Osteoblast (primary cell): ENCODE data around the gene CDADC1. TPM values are rescaled to one million over a fixed set of nuclear protein-coding genes. Genes with fewer than 3 reads are reported as not detected.
A peak's percentile ranks its signal among the peaks of the same experiment; 100 is the strongest.

Source experiments
- DNase-seq: peaks from one replicate; pipeline ENCODE4 v3.0.0; 2011; ENCODE audit warnings: low spot score, mixed read lengths; ENCODE audit not compliant: insufficient read length; ENCODE audit errors: missing footprints
- H2AFZ ChIP-seq: 2 replicates; pipeline ENCODE4 v1.6.0; 2011; ENCODE audit warnings: mild to moderate bottlenecking, low read length
- H3K27ac ChIP-seq: 2 replicates; pipeline ENCODE4 v1.5.1; 2011; ENCODE audit warnings: mild to moderate bottlenecking, low read depth, low read length, moderate library complexity
- H3K27me3 ChIP-seq: 2 replicates; pipeline ENCODE4 v1.6.0; 2012; ENCODE audit warnings: mild to moderate bottlenecking, control low read depth, inconsistent platforms, low read length, moderate library complexity; ENCODE audit not compliant: insufficient read depth
- H3K36me3 ChIP-seq: 2 replicates; pipeline ENCODE4 v1.5.1; 2011; ENCODE audit warnings: mild to moderate bottlenecking, low read length, control low read depth, moderate library complexity; ENCODE audit not compliant: insufficient read depth
- H3K4me1 ChIP-seq: 2 replicates; pipeline ENCODE4 v1.5.1; 2011; ENCODE audit warnings: mild to moderate bottlenecking, low read length, control low read depth, moderate library complexity; ENCODE audit not compliant: insufficient read depth
- H3K4me2 ChIP-seq: 2 replicates; pipeline ENCODE4 v1.6.0; 2011; ENCODE audit warnings: mild to moderate bottlenecking, low read length; ENCODE audit not compliant: insufficient read depth
- H3K4me3 ChIP-seq: fragments of 200-600 bp; sonication (generic); 3 replicates; pipeline ENCODE4 v1.5.1; 2012; ENCODE audit warnings: mild to moderate bottlenecking, low read length, inconsistent platforms; ENCODE audit not compliant: insufficient read depth
- H3K79me2 ChIP-seq: 2 replicates; pipeline ENCODE4 v1.6.0; 2012; ENCODE audit warnings: mild to moderate bottlenecking, low read length, control low read depth, inconsistent platforms; ENCODE audit not compliant: insufficient read depth
- H3K9me3 ChIP-seq: 2 replicates; pipeline ENCODE4 v1.5.1; 2011; ENCODE audit warnings: low read depth, low read length, control low read depth
- H4K20me1 ChIP-seq: 2 replicates; pipeline ENCODE4 v1.6.0; 2012; ENCODE audit warnings: mild to moderate bottlenecking, low read length, control low read depth; ENCODE audit not compliant: insufficient read depth
- total RNA-seq: library from RNA; depleted of rRNA; stranded (reverse); fragments of >200 nt; gene quantifications from 2 replicates; pipeline ENCODE4 v1.2.3, GENCODE V29; 2012
- TF ChIP-seq, protein P1 (sequence below): IDR thresholded peaks from 2 replicates; pipeline ENCODE4 v1.5.1; 2011; ENCODE audit warnings: mild to moderate bottlenecking, low read depth, low read length, moderate library complexity; ENCODE audit errors: extremely low read depth

CDADC1 gene
- total RNA-seq, 1 donor: 3.6 TPM

DNA sequence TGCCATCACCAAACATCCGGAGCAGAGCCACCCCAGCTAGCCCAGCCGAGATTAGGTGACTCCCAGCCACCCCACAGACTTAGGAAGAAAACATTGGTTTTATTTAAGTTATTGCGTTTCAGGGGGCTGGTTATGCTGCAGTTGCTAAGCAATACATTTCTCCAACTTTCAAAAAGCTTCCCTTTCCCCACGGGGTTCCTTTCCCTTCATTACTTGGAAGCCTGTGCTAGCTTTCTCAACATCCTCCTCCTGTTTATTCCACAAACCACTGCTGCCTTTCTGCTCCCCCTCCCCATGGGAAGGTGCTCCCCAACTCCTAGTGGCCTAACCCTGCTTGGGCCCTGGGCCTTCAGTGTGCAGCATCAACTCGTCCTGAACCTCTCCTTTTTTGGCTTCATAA, 52.6 kb downstream of the CDADC1 start:
- Histone ChIP-seq H3K9me3 (no peaks in the 10 kb centered on the region), H3K36me3 (no peaks in the 10 kb centered on the region), H2AFZ (peak overlapping the region; percentile 90), H3K4me1 (no peaks in the 10 kb centered on the region), H3K4me3 (no peak overlapping the region), H3K79me2 (no peaks in the 10 kb centered on the region), H3K4me2 (no peak overlapping the region), H4K20me1 (no peaks in the 10 kb centered on the region), H3K27me3 (no peaks in the 10 kb centered on the region), H3K27ac (no peak overlapping the region)
- TF ChIP-seq, protein P1, sequence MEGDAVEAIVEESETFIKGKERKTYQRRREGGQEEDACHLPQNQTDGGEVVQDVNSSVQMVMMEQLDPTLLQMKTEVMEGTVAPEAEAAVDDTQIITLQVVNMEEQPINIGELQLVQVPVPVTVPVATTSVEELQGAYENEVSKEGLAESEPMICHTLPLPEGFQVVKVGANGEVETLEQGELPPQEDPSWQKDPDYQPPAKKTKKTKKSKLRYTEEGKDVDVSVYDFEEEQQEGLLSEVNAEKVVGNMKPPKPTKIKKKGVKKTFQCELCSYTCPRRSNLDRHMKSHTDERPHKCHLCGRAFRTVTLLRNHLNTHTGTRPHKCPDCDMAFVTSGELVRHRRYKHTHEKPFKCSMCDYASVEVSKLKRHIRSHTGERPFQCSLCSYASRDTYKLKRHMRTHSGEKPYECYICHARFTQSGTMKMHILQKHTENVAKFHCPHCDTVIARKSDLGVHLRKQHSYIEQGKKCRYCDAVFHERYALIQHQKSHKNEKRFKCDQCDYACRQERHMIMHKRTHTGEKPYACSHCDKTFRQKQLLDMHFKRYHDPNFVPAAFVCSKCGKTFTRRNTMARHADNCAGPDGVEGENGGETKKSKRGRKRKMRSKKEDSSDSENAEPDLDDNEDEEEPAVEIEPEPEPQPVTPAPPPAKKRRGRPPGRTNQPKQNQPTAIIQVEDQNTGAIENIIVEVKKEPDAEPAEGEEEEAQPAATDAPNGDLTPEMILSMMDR: no peak
- DNase-seq: no peak

DNA sequence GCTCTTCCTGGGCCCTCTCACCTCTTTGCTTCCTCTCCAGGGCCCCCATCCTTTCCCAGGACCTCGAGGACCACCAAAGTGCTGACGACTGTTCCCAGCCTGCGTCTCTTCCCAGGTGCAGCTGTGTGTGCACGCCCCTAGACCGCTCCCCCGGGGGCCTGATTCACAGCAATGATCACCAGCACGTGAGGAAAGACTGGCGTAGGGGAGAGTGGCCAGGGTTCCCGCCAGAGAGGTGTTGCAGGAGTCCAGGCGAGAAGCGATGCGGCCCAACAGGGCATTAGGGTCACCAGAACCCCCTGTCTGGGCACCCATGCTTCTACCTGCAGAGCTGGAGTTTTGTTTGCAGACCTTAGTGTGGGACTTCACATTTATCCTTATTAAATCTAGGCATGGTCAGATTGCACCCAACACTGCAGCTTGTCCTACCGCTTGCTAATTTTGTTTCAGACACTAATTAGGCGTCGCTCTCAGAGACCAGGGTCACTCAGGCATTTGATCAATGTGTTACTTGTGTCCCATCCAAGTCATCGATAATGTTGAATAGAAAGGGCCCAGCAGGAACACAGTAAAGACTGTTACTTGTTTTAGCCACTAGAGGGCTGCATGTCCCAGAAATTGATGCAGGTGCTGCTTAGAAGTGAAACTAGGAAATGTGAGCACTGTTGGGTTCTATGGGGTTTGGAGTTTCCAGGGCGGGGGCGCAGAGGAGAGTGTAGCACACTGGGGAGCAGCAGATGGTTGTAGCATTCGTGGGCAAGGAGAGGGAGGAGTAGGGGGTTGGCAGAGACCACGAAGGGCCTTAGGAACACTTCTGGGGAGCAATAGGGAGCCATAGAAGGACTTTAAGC, 53.2 kb downstream of the CDADC1 start:
- H3K4me3 ChIP-seq: peak overlapping the region; percentile 64
- TF ChIP-seq, protein P1: peak; percentile 95
- H3K27me3 ChIP-seq: no peaks in the 10 kb centered on the region
- H3K36me3 ChIP-seq: no peaks in the 10 kb centered on the region
- no peaks in the 10 kb centered on the region for H3K79me2 ChIP-seq
- peak overlapping the region; percentile 87 for H3K4me2 ChIP-seq
- no peaks in the 10 kb centered on the region for H3K9me3 ChIP-seq
- peak overlapping the region; percentile 31 for H3K27ac ChIP-seq
- DNase-seq: peak; percentile 91
- H3K4me1 ChIP-seq: no peaks in the 10 kb centered on the region
- H2AFZ ChIP-seq: peak overlapping the region; percentile 90
- no peaks in the 10 kb centered on the region for H4K20me1 ChIP-seq

- Histone ChIP-seq H3K4me3 (no peak overlapping the region), H3K4me2 (no peak overlapping the region), H4K20me1 (no peaks in the 10 kb centered on the region), H3K4me1 (peaks cover under 1% of the 10 kb centered on the region), H3K79me2 (no peaks in the 10 kb centered on the region), H3K27ac (no peak overlapping the region), H2AFZ (no peak overlapping the region), H3K9me3 (no peaks in the 10 kb centered on the region), H3K27me3 (no peaks in the 10 kb centered on the region), H3K36me3 (no peaks in the 10 kb centered on the region)
- no peak for DNase-seq
- TF ChIP-seq, protein P1: no peak
These were observed 54.5 kb downstream of the CDADC1 start for GRCh38 chr13:49302222-49302621.

- Histone ChIP-seq H3K4me1 (peaks cover 6% of the 10 kb centered on the region), H3K27me3 (no peaks in the 10 kb centered on the region), H2AFZ (no peak overlapping the region), H3K36me3 (no peaks in the 10 kb centered on the region), H3K4me3 (no peak overlapping the region), H3K27ac (no peak overlapping the region), H3K9me3 (no peaks in the 10 kb centered on the region), H3K79me2 (no peaks in the 10 kb centered on the region), H4K20me1 (no peaks in the 10 kb centered on the region), H3K4me2 (no peak overlapping the region)
- no peak for DNase-seq
- TF ChIP-seq, protein P1: no peak
These were observed 55.1 kb downstream of the CDADC1 start for GRCh38 chr13:49302817-49303216.
